Measurements from ENCODE around the gene TRHDE.

- TF ChIP-seq CTCF (IDR thresholded peaks at IDR 0.05; ENCODE audit: low read depth, low read length) (no peak), POLR2A (IDR thresholded peaks at IDR 0.05; ENCODE audit: extremely low read depth, insufficient read length) (no peak), MYC (IDR thresholded peaks at IDR 0.05; ENCODE audit: low read depth, low read length) (no peak)
These were observed 43.7 kb upstream of the TRHDE start for GRCh38 chr12:72228424-72228823.

Measured in NB4 (cell line).